RWPE1 (cell line): Measurements from ENCODE around the gene ESM1.

Experiments
- CTCF ChIA-PET: fragments of 350-600 bp; sonication (Branson Sonifier 250); formaldehyde crosslinking; extraction: SDS; loops from one replicate; lab custom pipeline; 2021; lab: Yijun Ruan, JAX
- POLR2A ChIA-PET: fragments of 400-600 bp; formaldehyde crosslinking; extraction: SDS; loops from one replicate; lab custom pipeline; 2020; ENCODE audit warnings: antibody characterized with exemption; ENCODE audit not compliant: low non-redundant PET; lab: Yijun Ruan, JAX
- DNase-seq: peaks from one replicate; pipeline ENCODE4 v3.0.0; 2012; ENCODE audit warnings: low spot score
- H3K27ac ChIP-seq: fragments of 450-650 bp; 2 replicates; pipeline ENCODE4 v1.5.1; 2017
- TF ChIP-seq, protein P1 (sequence below): fragments of 450-650 bp; conservative IDR thresholded peaks from 2 replicates; pipeline ENCODE4 v1.5.1; 2017; ENCODE audit warnings: low read depth, mild to moderate bottlenecking

Gene ESM1

DNA sequence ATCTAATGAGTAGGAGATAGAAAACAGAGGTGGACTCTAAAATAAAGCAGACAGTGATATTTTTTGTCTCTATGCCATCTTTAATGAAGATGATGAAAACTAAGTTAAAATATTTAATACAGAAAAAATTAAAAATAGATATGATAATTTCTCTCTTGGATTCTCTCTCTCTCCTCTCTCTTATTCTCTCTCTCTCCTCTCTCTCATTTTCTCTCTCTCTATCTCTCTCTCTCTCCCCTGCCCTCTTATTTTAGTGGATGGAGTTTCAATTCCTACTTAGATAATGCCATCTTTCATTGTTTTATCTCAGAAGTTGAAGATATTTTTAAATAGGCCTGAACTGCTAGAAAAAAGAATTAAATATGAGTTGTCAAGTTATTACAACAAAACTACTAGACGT is 38.2 kb downstream of the ESM1 start:
- no peak overlapping the region for H3K27ac ChIP-seq
- ChIA-PET CTCF (no interaction called here), POLR2A (no interaction called here)
- TF ChIP-seq, protein P1, sequence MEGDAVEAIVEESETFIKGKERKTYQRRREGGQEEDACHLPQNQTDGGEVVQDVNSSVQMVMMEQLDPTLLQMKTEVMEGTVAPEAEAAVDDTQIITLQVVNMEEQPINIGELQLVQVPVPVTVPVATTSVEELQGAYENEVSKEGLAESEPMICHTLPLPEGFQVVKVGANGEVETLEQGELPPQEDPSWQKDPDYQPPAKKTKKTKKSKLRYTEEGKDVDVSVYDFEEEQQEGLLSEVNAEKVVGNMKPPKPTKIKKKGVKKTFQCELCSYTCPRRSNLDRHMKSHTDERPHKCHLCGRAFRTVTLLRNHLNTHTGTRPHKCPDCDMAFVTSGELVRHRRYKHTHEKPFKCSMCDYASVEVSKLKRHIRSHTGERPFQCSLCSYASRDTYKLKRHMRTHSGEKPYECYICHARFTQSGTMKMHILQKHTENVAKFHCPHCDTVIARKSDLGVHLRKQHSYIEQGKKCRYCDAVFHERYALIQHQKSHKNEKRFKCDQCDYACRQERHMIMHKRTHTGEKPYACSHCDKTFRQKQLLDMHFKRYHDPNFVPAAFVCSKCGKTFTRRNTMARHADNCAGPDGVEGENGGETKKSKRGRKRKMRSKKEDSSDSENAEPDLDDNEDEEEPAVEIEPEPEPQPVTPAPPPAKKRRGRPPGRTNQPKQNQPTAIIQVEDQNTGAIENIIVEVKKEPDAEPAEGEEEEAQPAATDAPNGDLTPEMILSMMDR = no peak
- DNase-seq = no peak

DNA sequence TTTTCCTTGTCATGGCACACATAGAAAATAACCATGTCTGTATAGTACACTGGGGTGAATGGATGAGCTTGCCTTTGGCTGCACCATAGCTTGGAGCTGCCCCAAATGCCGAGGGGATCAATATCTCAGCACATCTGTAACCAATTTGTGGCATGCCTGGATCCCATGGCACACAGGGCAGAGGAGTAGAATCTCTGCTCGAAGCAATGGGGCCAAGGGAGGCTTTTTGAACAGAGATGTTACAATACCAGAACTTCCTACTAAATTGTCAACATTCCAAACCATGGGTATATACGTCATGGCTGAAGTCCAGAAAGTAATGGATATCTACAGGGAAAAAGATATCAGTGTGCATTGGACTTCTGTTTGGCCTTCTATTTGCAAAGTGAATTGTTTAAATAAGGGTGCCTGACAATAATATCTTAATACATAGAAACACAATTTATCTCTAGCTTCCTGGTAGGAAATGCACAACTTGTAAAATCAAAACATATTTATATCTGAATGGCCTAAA is 39.0 kb downstream of the ESM1 start:
- CTCF ChIA-PET = interaction anchor here (0.6 to 0.7 kb wide), 2 partner anchors 200 to 212 kb away, joined by 3 read pairs; no protein-coding TSS in a partner anchor
- H3K27ac ChIP-seq = no peak overlapping the region
- POLR2A ChIA-PET = no interaction called here
- TF ChIP-seq, protein P1 = no peak
- DNase-seq = no peak

DNA sequence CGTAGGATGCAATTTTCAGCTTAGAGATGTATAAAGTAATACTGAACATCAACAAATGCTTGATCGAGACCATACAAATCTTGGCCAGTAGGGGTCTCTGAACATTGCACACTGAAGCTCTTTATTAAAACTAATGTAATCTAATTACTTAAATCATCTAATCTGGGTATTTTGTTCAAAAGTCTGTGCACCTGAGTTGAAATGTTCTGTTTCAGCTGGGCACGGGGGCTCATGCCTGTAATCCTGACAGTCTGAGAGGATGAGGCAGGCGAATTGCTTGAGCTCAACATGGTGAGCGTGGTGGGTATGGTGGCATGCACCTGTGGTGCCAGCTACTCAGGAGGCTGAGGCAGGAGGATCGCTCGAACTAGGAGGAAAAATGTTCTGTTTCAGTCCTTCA is 41.0 kb downstream of the ESM1 start:
- no peak overlapping the region for H3K27ac ChIP-seq
- ChIA-PET CTCF (interaction anchor here (0.5 to 2.7 kb wide), 36 partner anchors 10 to 1665 kb away, joined by 3 to 48 read pairs (median 4); partner anchors contain the start of genes ESM1 and GPX8), POLR2A (no interaction called here)
- TF ChIP-seq, protein P1 = peak; percentile 75
- peak; percentile 59 for DNase-seq

DNA sequence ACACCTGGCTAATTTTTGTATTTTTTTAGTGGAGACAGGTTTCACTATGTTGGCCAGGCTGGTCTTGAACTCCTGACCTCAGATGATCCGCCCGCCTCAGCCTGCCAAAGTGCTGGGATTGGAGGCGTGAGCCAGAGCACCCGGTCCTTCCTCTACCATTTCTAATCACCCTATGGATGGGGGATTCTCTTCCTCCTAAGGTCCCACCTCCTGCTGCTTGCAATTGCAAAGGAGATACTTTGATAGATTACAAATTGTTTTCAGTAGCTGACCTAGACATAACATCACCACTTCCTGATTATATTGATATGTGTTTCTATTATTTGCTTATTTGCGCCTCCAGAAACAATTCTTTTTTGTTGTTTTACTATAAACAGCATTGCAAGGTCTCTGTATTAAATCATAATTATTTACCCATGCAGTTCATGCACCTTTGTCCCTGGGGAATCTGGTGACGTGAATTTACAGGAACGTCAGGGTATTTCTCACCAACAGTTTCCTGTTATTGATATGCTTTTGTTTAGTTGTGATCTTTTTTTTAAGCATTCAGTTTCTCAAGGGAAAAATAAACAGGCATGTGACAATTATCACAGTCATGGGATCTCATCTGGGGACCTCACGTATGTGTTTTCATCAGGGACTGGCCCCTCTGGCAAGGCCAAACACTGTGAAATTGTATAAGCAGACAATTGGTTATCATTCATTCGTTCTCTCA is 43.2 kb downstream of the ESM1 start:
- TF ChIP-seq, protein P1 = no peak
- no peak overlapping the region for H3K27ac ChIP-seq
- CTCF ChIA-PET = interaction anchor here (0.9 to 2.7 kb wide), 3 partner anchors 10 to 204 kb away, joined by 4 to 28 read pairs (median 17); no protein-coding TSS in a partner anchor
- DNase-seq = no peak
- POLR2A ChIA-PET = no interaction called here

DNA sequence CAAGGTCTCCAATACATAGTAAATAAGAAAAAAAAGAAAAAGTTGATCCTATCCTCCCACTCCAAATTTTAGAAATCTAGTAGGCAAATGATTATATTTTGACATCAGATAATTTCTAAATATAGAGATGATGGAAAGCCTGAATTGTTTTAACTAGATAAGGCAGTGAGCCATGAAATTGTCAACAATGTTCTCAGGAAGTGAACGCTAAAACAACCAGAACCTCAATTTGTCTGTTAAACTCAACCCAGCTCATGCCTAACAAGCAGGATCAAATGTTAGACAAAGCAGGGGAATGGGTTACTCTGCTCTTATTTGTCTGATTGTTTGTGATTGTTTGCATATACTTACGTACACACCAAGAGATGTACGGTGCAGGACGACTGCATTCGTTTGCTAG is 49.2 kb downstream of the ESM1 start:
- ChIA-PET POLR2A (no interaction called here), CTCF (no interaction called here)
- TF ChIP-seq, protein P1 = no peak
- H3K27ac ChIP-seq = no peak overlapping the region
- DNase-seq = no peak

DNA sequence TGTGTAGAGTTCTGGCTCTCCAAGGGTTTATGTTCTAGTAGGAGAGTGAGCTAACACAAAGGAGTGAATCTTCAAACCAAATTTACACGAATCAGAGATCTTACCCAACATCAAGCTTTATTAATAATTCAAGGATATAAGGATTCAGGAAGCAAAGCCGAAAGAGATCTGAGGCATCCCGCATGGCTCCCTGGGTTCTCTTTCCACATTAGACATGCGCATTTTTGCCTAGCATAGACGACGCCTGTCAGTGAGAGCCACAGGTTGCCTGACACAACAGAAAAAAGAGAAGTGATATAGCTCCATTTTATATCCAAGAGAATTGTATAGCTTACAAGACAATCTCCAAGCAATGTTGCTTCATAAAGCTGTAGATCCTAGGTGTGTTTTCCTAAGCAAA is 52.6 kb downstream of the ESM1 start:
- POLR2A ChIA-PET = no interaction called here
- DNase-seq = no peak
- TF ChIP-seq, protein P1 = no peak
- CTCF ChIA-PET = interaction anchor here (0.6 to 2.1 kb wide), 2 partner anchors 11 to 214 kb away, joined by 3 to 17 read pairs; no protein-coding TSS in a partner anchor
- no peak overlapping the region for H3K27ac ChIP-seq
